OCI-LY1 (cell line): ENCODE data around the gene IL1R2.

Source experiments
- EZH2 ChIP-seq: fragments of 200-600 bp; sonication (generic), shearing (Covaris generic); IDR thresholded peaks from 2 replicates; pipeline ENCODE4 v1.8.0; 2017; ENCODE audit warnings: borderline replicate concordance, mixed run types, mild to moderate bottlenecking, antibody characterized with exemption, low read length, moderate library complexity, mixed read lengths
- TF ChIP-seq, protein P1 (sequence below): fragments of 200-600 bp; sonication (generic), shearing (Covaris generic); IDR thresholded peaks from 2 replicates; pipeline ENCODE4 v1.5.1; 2017; ENCODE audit warnings: mild to moderate bottlenecking, antibody characterized with exemption, low read length, moderate library complexity, mixed read lengths

DNA sequence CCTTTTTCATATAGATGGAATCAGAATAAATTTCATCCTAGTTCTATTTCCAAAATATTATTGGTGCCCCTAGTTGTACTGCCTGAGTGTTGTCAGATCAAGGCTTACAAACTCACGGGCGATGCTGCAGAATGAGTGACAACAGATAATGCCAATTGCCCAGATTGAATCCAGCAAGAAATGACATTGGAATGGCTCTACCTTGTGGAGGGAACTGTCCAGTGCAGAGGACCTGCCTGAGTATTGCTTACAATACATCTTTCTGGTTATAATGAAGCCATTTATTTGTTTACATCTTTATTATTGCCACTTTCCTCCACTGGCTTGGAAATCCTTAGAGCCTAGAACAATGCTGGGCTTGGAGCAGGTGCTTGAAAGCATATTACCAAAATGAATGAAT, 7.8 kb upstream of the IL1R2 start:
- TF ChIP-seq EZH2: no peak
- TF ChIP-seq, protein P1, sequence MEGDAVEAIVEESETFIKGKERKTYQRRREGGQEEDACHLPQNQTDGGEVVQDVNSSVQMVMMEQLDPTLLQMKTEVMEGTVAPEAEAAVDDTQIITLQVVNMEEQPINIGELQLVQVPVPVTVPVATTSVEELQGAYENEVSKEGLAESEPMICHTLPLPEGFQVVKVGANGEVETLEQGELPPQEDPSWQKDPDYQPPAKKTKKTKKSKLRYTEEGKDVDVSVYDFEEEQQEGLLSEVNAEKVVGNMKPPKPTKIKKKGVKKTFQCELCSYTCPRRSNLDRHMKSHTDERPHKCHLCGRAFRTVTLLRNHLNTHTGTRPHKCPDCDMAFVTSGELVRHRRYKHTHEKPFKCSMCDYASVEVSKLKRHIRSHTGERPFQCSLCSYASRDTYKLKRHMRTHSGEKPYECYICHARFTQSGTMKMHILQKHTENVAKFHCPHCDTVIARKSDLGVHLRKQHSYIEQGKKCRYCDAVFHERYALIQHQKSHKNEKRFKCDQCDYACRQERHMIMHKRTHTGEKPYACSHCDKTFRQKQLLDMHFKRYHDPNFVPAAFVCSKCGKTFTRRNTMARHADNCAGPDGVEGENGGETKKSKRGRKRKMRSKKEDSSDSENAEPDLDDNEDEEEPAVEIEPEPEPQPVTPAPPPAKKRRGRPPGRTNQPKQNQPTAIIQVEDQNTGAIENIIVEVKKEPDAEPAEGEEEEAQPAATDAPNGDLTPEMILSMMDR: no peak
